Ishikawa (cell line): Measurements from ENCODE around the gene ACTR1A.

ENCODE experiments used
- CEBPB ChIP-seq: IDR thresholded peaks from 2 replicates; pipeline ENCODE4 v1.6.1; 2012
- CREB1 ChIP-seq: IDR thresholded peaks from 2 replicates; pipeline ENCODE4 v1.6.1; 2012; ENCODE audit warnings: low read depth
- EGR1 ChIP-seq: IDR thresholded peaks from 2 replicates; pipeline ENCODE4 v1.6.1; 2012
- EP300 ChIP-seq: IDR thresholded peaks from 2 replicates; pipeline ENCODE4 v1.6.1; 2012; ENCODE audit warnings: borderline replicate concordance
- FOXM1 ChIP-seq: IDR thresholded peaks from 2 replicates; pipeline ENCODE4 v1.6.1; 2012; ENCODE audit warnings: low read depth, borderline replicate concordance
- MAX ChIP-seq: IDR thresholded peaks from 2 replicates; pipeline ENCODE4 v1.6.1; 2012
- NFIC ChIP-seq: IDR thresholded peaks from 2 replicates; pipeline ENCODE4 v1.6.1; 2012
- RAD21 ChIP-seq: IDR thresholded peaks from 2 replicates; pipeline ENCODE4 v1.6.1; 2012; ENCODE audit warnings: low read depth
- REST ChIP-seq: IDR thresholded peaks from 2 replicates; pipeline ENCODE4 v1.6.1; 2012; ENCODE audit warnings: low read depth, mild to moderate bottlenecking
- TAF1 ChIP-seq: IDR thresholded peaks from 2 replicates; pipeline ENCODE4 v1.6.1; 2012; ENCODE audit warnings: low read depth, mild to moderate bottlenecking
- TCF12 ChIP-seq: IDR thresholded peaks from 2 replicates; pipeline ENCODE4 v1.6.1; 2012; ENCODE audit warnings: low read depth
- TEAD4 ChIP-seq: IDR thresholded peaks from 2 replicates; pipeline ENCODE4 v1.6.1; 2012
- USF1 ChIP-seq: IDR thresholded peaks from 2 replicates; pipeline ENCODE4 v1.6.1; 2012
- YY1 ChIP-seq: IDR thresholded peaks from 2 replicates; pipeline ENCODE4 v1.6.1; 2012; ENCODE audit warnings: low read depth
- ZBTB7A ChIP-seq: IDR thresholded peaks from 2 replicates; pipeline ENCODE4 v1.6.1; 2012; ENCODE audit warnings: low read depth

The ACTR1A gene

GRCh38 chr10:102484021-102484420, 18.5 kb downstream of the ACTR1A start:
- TF ChIP-seq YY1 (no peak), USF1 (no peak), FOXM1 (no peak), MAX (no peak), RAD21 (no peak), EP300 (no peak), CEBPB (no peak), TEAD4 (no peak), ZBTB7A (no peak), CREB1 (no peak), TAF1 (no peak)

GRCh38 chr10:102480396-102480795, 22.1 kb downstream of the ACTR1A start:
- TF ChIP-seq YY1, result no peak
- TF ChIP-seq CEBPB, result no peak

- no peak for TF ChIP-seq TCF12
- no peak for TF ChIP-seq ZBTB7A
- no peak for TF ChIP-seq CEBPB
- no peak for TF ChIP-seq NFIC
- no peak for TF ChIP-seq RAD21
- TF ChIP-seq EGR1, result no peak
- TF ChIP-seq FOXM1, result no peak
- no peak for TF ChIP-seq REST
- no peak for TF ChIP-seq TAF1
- TF ChIP-seq YY1, result no peak
Observed at GRCh38 chr10:102479651-102480050, 22.9 kb downstream of the ACTR1A start.

- TF ChIP-seq TAF1, result no peak
- TF ChIP-seq NFIC, result no peak
- TF ChIP-seq RAD21, result no peak
- no peak for TF ChIP-seq FOXM1
- TF ChIP-seq YY1, result no peak
- no peak for TF ChIP-seq CREB1
- no peak for TF ChIP-seq MAX
- TF ChIP-seq CEBPB, result no peak
- no peak for TF ChIP-seq ZBTB7A
- no peak for TF ChIP-seq TEAD4
- TF ChIP-seq EP300, result no peak
- TF ChIP-seq EGR1, result no peak
- TF ChIP-seq TCF12, result no peak
- no peak for TF ChIP-seq REST
Observed at GRCh38 chr10:102476466-102477141, 25.9 kb downstream of the ACTR1A start.

GRCh38 chr10:102475451-102476040, 27.0 kb downstream of the ACTR1A start:
- TF ChIP-seq CREB1 (no peak), NFIC (no peak), FOXM1 (no peak), EGR1 (no peak), TAF1 (no peak), REST (no peak)
